Endothelial cell (in vitro differentiated cells): ENCODE measurements around the gene TTC39B. TPM values are rescaled to one million over a fixed set of nuclear protein-coding genes. Genes with fewer than 3 reads are reported as not detected.

ENCODE experiments used
- DNase-seq: peaks from one replicate; pipeline ENCODE4 v3.0.0; 2021; ENCODE audit warnings: low spot score
- H3K27ac Mint-ChIP-seq: one replicate; pipeline ENCODE4 v1.8.0; 2021; ENCODE audit warnings: mixed read lengths, inconsistent platforms; ENCODE audit not compliant: unreplicated experiment
- H3K27me3 Mint-ChIP-seq: one replicate; pipeline ENCODE4 v1.8.0; 2021; ENCODE audit warnings: mild to moderate bottlenecking, moderate library complexity, mixed read lengths, inconsistent platforms; ENCODE audit not compliant: unreplicated experiment
- H3K36me3 Mint-ChIP-seq: one replicate; pipeline ENCODE4 v1.8.0; 2021; ENCODE audit warnings: mild to moderate bottlenecking, low read depth, mixed read lengths, inconsistent platforms; ENCODE audit not compliant: unreplicated experiment
- H3K4me1 Mint-ChIP-seq: one replicate; pipeline ENCODE4 v1.8.0; 2021; ENCODE audit warnings: mild to moderate bottlenecking, mixed read lengths, inconsistent platforms; ENCODE audit not compliant: unreplicated experiment
- H3K4me3 Mint-ChIP-seq: one replicate; pipeline ENCODE4 v1.8.0; 2021; ENCODE audit warnings: mild to moderate bottlenecking, mixed read lengths, inconsistent platforms; ENCODE audit not compliant: unreplicated experiment
- H3K9me3 Mint-ChIP-seq: one replicate; pipeline ENCODE4 v1.8.0; 2021; ENCODE audit warnings: mixed read lengths, inconsistent platforms; ENCODE audit not compliant: unreplicated experiment
- CTCF ChIP-seq: fragments of 200-600 bp; sonication (generic); IDR thresholded peaks from one replicate; pipeline ENCODE4 v1.5.0; 2021; ENCODE audit warnings: antibody characterized with exemption; ENCODE audit not compliant: unreplicated experiment
- total RNA-seq: library from RNA; stranded (reverse); fragmentation: NEBNext Ultra II Directional; extraction: Animal tissue kit (Norgen Biotek cat#: 25700); gene quantifications from one replicate; pipeline ENCODE4 v1.2.1, GENCODE V29; 2021; ENCODE audit not compliant: unreplicated experiment

The TTC39B gene
- total RNA-seq, 1 donor from 2014 or later: 10.3 TPM

- Mint-ChIP-seq H3K4me3 (no peak overlapping the region), H3K27me3 (no peaks in the 10 kb centered on the region), H3K27ac (no peak overlapping the region), H3K4me1 (peaks cover 16% of the 10 kb centered on the region), H3K36me3 (no peaks in the 10 kb centered on the region), H3K9me3 (no peaks in the 10 kb centered on the region)
- no peak for DNase-seq
- no peak for TF ChIP-seq CTCF
Observed at GRCh38 chr9:15349892-15350761, 43.1 kb upstream of the TTC39B start.

GRCh38 chr9:15346837-15347236, 39.8 kb upstream of the TTC39B start:
- TF ChIP-seq CTCF: no peak
- no peaks in the 10 kb centered on the region for H3K9me3 Mint-ChIP-seq
- no peak for DNase-seq
- no peak overlapping the region for H3K4me3 Mint-ChIP-seq
- H3K36me3 Mint-ChIP-seq: no peaks in the 10 kb centered on the region
- H3K4me1 Mint-ChIP-seq: peaks cover 4% of the 10 kb centered on the region
- H3K27ac Mint-ChIP-seq: no peak overlapping the region
- peaks cover 4% of the 10 kb centered on the region for H3K27me3 Mint-ChIP-seq

- Mint-ChIP-seq H3K4me1 (no peaks in the 10 kb centered on the region), H3K27ac (no peak overlapping the region), H3K4me3 (no peak overlapping the region), H3K9me3 (peaks cover 4% of the 10 kb centered on the region), H3K27me3 (peaks cover 7% of the 10 kb centered on the region), H3K36me3 (no peaks in the 10 kb centered on the region)
- TF ChIP-seq CTCF: no peak
- DNase-seq: no peak
Observed at GRCh38 chr9:15344191-15344590, 37.2 kb upstream of the TTC39B start.

DNA sequence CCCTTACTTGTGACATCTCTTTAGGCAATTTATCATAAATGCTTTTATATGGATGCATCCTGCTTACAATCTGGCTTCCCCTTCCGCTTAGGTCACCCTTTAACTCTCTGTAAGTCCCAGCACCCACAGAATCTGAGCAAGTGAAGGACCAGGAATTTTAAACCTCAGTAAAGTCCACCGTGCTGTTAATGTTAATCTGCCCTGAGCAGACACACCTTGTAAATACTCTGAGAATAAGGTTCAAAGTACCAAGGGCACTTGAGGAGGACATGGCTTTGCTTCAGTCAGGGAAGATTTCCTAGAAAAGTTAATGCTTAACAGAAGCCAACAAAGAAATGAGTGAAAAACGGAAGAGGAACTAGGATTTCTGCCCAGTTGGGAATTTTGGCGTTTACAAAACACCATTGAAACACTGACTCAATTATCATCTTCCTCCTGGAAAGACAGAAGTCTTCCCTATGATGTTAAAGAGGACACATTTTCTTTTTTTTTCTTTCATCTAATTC, 26.4 kb upstream of the TTC39B start:
- no peak overlapping the region for H3K4me3 Mint-ChIP-seq
- H3K36me3 Mint-ChIP-seq: no peaks in the 10 kb centered on the region
- H3K9me3 Mint-ChIP-seq: no peaks in the 10 kb centered on the region
- H3K4me1 Mint-ChIP-seq: no peaks in the 10 kb centered on the region
- H3K27ac Mint-ChIP-seq: no peak overlapping the region
- TF ChIP-seq CTCF: no peak
- DNase-seq: no peak
- H3K27me3 Mint-ChIP-seq: peaks cover 1% of the 10 kb centered on the region

DNA sequence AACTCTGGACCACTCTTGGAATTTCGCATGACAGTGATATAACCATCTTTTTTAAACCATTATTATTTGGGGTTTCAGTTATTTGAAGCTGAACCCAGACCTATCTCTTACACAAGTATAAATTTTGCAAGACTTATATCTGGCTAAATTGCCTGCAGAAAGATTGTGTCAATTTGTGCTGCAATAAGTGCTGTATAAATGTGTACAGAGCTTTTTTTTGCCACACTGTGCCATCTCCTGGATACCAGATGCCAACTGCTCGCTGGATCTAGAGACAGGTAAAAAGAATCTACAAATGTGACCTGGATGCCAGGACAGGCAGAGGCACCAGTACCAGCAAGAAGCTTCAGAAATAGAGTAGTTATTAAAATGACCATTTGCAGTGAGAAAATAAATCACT, 25.9 kb upstream of the TTC39B start:
- Mint-ChIP-seq H3K27me3 (peaks cover 1% of the 10 kb centered on the region), H3K9me3 (no peaks in the 10 kb centered on the region), H3K4me3 (no peak overlapping the region), H3K36me3 (no peaks in the 10 kb centered on the region), H3K4me1 (no peaks in the 10 kb centered on the region), H3K27ac (no peak overlapping the region)
- no peak for TF ChIP-seq CTCF
- DNase-seq: no peak
